Fibroblast of lung (primary cell): ENCODE measurements around the gene INTS12. TPM values are rescaled to one million over a fixed set of nuclear protein-coding genes. Genes with fewer than 3 reads are reported as not detected.

Source experiments
- polyA plus RNA-seq, 2 donors: library from polyadenylated mRNA; depleted of rRNA in 1 of 2; stranded (reverse) in 1 of 2; unstranded in 1 of 2; fragments of >200 nt; gene quantifications; 2 replicates each; pipeline ENCODE4 v1.2.1, GENCODE V29; 2011 to 2012; ENCODE audit warnings: missing spikeins in 1 of 2
- total RNA-seq: library from RNA; depleted of rRNA; stranded (reverse); fragments of >200 nt; gene quantifications from 2 replicates; pipeline ENCODE4 v1.2.1, GENCODE V29; 2014

INTS12 gene
- total and polyA plus RNA-seq, 2 donors (not counting 1 experiment from before 2014, with no cell fraction given), result 24.9 to 37.7 TPM

Other genes starting within 250 kb of the INTS12 start
- gene PPA2, start 234.6 kb downstream of the INTS12 start, total RNA-seq, result 74.6 and 76.8 TPM in 2 replicates
- 81.6 and 82.6 TPM in 2 replicates for gene PPA2, start 234.6 kb downstream of the INTS12 start, polyA plus RNA-seq
- not detected in 2 replicates for gene ARHGEF38, start 156.1 kb downstream of the INTS12 start, total RNA-seq
- gene ARHGEF38, start 156.1 kb downstream of the INTS12 start, polyA plus RNA-seq, result not detected in 2 replicates
- gene GSTCD, start 95 bp upstream of the INTS12 start, total RNA-seq, result 10.8 and 10.9 TPM in 2 replicates
- 8.5 and 12.4 TPM in 2 replicates for gene GSTCD, start 95 bp upstream of the INTS12 start, polyA plus RNA-seq
- gene NPNT, start 186.8 kb upstream of the INTS12 start, total RNA-seq, result 5.9 and 20.3 TPM in 2 replicates
- gene NPNT, start 186.8 kb upstream of the INTS12 start, polyA plus RNA-seq, result 0.02 and 0.07 TPM in 2 replicates